Stimulated activated CD4-positive, alpha-beta T cell treated with anti-CD3 and anti-CD28 coated beads, Interleukin-15, amount 100 ng/mL, for 1 hour (primary cell): ENCODE data around the gene IL2RA.
"Not testable (repeated sequence)": the region's sequence is repeated elsewhere in the genome, so short reads cannot be mapped to it uniquely, and the experiment has no call there.

ENCODE experiments used
- DNase-seq, 2 donors: peaks; one replicate each; pipeline ENCODE4 v3.0.0-alpha.2; 2020; ENCODE audit warnings: low read depth in 1 of 2, low spot score in 1 of 2

Gene IL2RA

DNA sequence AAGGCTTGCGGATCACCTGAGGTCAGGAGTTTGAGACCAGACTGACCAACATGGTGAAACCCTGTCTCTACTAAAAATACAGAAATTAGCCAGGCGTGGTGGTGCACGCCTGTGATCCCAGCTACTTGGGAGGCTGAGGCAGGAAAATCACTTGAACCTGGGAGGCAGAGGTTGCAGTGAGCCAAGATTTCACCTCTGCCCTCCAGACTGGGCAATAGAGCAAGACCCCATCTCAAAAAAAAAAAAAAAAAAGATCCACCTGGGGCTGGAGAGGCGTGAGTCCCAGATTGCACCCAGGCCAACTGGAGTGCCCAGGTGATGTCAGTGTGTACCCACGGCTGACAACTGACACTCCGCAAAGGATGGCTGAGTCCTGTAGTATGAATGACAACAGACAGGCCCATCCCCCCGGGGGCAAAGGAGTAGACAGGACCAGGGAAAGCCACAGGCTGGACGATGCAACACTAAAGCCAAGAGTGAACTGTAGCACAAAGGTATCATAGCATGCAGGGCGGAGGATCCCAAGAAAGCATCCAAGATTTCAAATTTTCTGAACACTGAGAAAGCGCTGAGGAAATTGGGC, 99.7 kb downstream of the IL2RA start:
- not testable (repeated sequence) for DNase-seq

DNA sequence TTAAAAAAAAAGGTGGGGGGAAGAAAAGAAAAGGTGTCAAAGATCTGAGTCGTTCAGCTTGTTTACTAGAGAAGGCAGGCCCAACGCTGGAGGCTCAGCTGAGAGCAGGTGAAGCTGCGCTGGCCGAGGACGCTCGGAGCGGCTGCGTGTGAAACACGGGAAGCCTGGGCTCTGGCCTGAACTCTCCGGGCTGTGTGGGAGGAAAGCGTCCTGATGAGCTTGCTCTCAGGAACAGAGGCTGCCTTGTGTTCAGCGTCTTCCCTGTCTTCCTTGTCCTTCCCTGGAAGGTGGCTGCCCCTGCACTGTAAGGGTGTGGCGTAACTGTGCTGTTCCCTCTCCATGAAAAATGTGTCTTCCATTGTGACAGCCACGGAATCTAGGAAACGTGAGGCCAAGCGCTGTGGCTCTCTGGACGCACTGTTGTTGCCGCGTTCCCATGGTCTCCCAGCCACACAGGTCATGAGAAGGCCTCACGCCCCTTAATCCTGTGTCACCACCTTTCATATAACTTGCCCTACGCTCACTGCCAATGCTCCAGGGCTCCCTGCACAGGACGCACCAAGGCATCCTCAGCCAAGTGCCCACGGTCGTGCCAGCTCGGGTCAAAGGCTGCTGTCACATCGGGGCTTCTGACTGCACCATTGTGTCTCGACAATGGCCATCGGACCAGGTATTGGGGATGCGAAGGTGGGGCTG, 100.6 kb downstream of the IL2RA start:
- DNase-seq, result no peak

DNA sequence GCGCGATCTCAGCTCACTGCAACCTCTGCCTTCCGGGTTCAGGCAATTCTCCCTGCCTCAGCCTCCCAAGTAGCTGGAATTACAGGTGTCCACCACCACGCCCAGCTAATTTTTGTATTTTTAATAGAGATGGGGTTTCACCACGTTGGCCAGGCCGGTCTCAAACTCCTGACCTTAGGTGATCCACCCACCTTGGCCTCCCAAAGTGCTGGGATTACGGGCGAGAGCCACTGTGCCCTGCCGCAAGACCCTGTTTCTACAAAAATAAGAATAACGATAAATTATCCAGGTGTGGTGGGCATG, 101.2 kb downstream of the IL2RA start:
- not testable (repeated sequence) for DNase-seq
